GM18507 (cell line): Measurements from ENCODE around the gene NUDT9.
"Not testable (repeated sequence)": the region's sequence is repeated elsewhere in the genome, so short reads cannot be mapped to it uniquely, and the experiment has no call there.

Experiments used
- DNase-seq: peaks from one replicate; pipeline ENCODE4 v3.0.0; 2011; ENCODE audit warnings: low read depth; ENCODE audit not compliant: insufficient read length; ENCODE audit errors: extremely low spot score
- FAIRE-seq: peaks from 2 replicates; lab custom pipeline; 2011; peaks lifted over from hg19 to GRCh38; lab: Jason Lieb, UNC

Gene NUDT9

GRCh38 chr4:87406462-87406861 lies 15.9 kb upstream of the NUDT9 start:
- DNase-seq (no peak), FAIRE-seq (no peak)

- not testable (repeated sequence) for DNase-seq, FAIRE-seq
Measured at GRCh38 chr4:87406902-87407301, 15.5 kb upstream of the NUDT9 start.

- FAIRE-seq (no peak), DNase-seq (no peak)
Measured at GRCh38 chr4:87409420-87409939, 12.9 kb upstream of the NUDT9 start.

GRCh38 chr4:87410157-87410556 lies 12.2 kb upstream of the NUDT9 start:
- no peak for DNase-seq
- no peak for FAIRE-seq

GRCh38 chr4:87410679-87411078 lies 11.7 kb upstream of the NUDT9 start:
- no peak for FAIRE-seq
- no peak for DNase-seq

GRCh38 chr4:87414816-87415215 lies 7.6 kb upstream of the NUDT9 start:
- no peak for FAIRE-seq

GRCh38 chr4:87416965-87417364 lies 5.4 kb upstream of the NUDT9 start:
- no peak for FAIRE-seq

More at GRCh38 chr4:87414816-87415215, 7.6 kb upstream of the NUDT9 start:
- no peak for DNase-seq

GRCh38 chr4:87418410-87418809 lies 4.0 kb upstream of the NUDT9 start:
- DNase-seq, FAIRE-seq: not testable (repeated sequence)

More at GRCh38 chr4:87416965-87417364, 5.4 kb upstream of the NUDT9 start:
- DNase-seq = no peak

- FAIRE-seq = no peak
- DNase-seq = no peak
Measured at GRCh38 chr4:87419578-87420249, 2.7 kb upstream of the NUDT9 start.

GRCh38 chr4:87420276-87420830 lies 2.0 kb upstream of the NUDT9 start:
- FAIRE-seq = no peak

GRCh38 chr4:87423317-87424098 lies 1.1 kb downstream of the NUDT9 start:
- DNase-seq = no peak
- FAIRE-seq = no peak

More at GRCh38 chr4:87420276-87420830, 2.0 kb upstream of the NUDT9 start:
- DNase-seq = no peak

- not testable (repeated sequence) for FAIRE-seq, DNase-seq
Measured at GRCh38 chr4:87424099-87424543, 1.7 kb downstream of the NUDT9 start.

GRCh38 chr4:87425711-87426110 lies 3.3 kb downstream of the NUDT9 start:
- no peak for DNase-seq
- FAIRE-seq = no peak

- DNase-seq (no peak), FAIRE-seq (no peak)
Measured at GRCh38 chr4:87426865-87427517, 4.6 kb downstream of the NUDT9 start.

GRCh38 chr4:87427518-87427868 lies 5.1 kb downstream of the NUDT9 start:
- FAIRE-seq = no peak
- DNase-seq = no peak

- DNase-seq (no peak), FAIRE-seq (no peak)
Measured at GRCh38 chr4:87428979-87429378, 6.6 kb downstream of the NUDT9 start.

- DNase-seq (no peak), FAIRE-seq (no peak)
Measured at GRCh38 chr4:87430038-87430437, 7.7 kb downstream of the NUDT9 start.

- DNase-seq (no peak), FAIRE-seq (no peak)
Measured at GRCh38 chr4:87433342-87433741, 11.0 kb downstream of the NUDT9 start.

- DNase-seq (no peak), FAIRE-seq (no peak)
Measured at GRCh38 chr4:87442889-87443288, 20.5 kb downstream of the NUDT9 start.

GRCh38 chr4:87444741-87445140 lies 22.4 kb downstream of the NUDT9 start:
- FAIRE-seq (no peak), DNase-seq (no peak)
